T-helper 1 cell (primary cell): ENCODE data around the gene MTNR1B.

Experiments
- DNase-seq, 5 donors: peaks; one replicate each; pipeline ENCODE4 v3.0.0-alpha.2; 2012 to 2020
- total RNA-seq, 4 donors: gene quantifications; one replicate each; lab custom pipeline; 2026; lab: John Stamatoyannopoulos, UW

The MTNR1B gene
- total RNA-seq: 0 reads per million in 4 donors

- no peak for DNase-seq
Observed at GRCh38 chr11:92969634-92970347, at the start of gene MTNR1B. MTNR1B (plus strand) TSS chr11:92969651; CDS start chr11:92969726, 75 bp downstream.

DNA sequence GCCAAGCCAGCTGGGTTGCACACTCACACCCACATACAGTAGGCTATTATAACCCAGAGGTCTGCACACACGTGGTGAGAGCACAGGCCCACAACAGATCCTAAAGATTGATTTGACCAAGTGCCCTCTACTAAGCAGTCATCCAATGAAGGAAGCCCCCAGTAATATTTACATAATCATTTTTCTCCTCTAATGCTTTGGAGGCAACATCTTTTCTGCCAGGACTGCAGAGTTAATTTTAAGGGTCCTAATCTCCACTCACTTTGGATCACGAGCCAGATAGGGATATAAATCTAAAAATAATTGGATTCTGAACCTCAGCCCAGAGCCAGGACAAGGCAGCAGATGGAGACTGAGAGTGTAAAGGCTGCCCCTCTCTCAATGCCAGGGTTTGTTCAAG lies 49.1 kb upstream of the MTNR1B start:
- no peak for DNase-seq

GRCh38 chr11:92922731-92923130 lies 46.7 kb upstream of the MTNR1B start:
- no peak for DNase-seq

- no peak for DNase-seq
Observed at GRCh38 chr11:92929246-92929645, 40.2 kb upstream of the MTNR1B start.

DNA sequence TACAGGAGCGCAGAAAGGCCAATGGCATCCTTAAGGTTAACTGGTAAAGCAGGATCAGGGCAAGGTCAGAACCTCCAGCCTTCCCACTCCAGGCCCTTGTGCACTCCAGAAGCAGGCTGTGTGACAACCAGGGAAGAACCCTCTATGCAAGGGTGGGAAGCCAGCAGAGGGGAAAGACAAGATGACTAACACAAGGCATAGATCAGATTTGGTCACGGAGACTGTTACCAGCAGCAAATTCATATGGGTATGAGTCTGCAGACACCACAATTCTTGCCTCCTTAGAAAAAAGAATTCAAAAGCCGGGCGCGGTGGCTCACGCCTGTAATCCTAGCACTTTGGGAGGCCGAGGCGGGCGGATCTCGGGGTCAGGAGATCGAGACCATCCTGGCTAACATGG lies 39.8 kb upstream of the MTNR1B start:
- no peak for DNase-seq

GRCh38 chr11:92931746-92932422 lies 37.6 kb upstream of the MTNR1B start:
- no peak for DNase-seq

- DNase-seq: no peak
Observed at GRCh38 chr11:92939305-92939704, 30.1 kb upstream of the MTNR1B start.

- peak in 1 of 5 donors; percentile 12 for DNase-seq
Observed at GRCh38 chr11:92941676-92942571, 27.5 kb upstream of the MTNR1B start.

DNA sequence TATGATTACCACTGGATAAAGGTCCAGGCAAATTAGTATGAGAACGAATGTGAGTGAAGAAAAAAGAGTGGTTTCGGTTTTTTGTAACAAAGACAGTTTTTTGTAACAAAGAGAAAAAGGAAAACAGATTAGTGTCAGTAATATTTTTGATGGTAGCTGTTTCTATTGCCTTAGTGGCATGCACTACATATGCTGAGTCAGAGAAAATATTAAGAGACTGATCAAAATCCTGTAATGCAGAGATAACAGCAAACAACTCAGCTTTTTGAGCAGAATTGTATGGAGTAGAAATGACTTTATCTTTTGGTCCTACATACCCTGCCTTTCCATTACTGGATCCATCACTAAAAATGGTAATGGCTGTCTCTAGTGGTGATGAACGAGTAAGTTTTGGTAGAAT lies 22.7 kb upstream of the MTNR1B start:
- DNase-seq: no peak

DNA sequence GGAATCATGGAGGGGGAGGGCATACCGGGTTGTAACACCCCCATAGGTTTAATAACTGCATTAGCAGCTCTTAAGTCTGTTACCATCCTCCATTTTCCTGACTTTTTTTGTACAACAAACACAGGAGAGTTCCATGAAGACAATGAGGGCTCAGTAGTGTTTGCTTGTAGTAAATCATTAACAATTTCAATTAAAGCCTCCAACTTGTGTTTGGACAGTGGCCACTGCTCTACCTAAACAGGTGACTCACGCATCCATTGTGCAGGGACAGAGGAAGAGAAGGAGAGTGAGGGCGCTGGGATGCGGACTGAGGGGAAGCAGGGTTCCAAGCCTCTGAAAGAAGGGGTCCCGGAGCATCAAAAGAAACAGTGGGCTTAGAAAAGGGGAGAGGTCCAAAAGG lies 21.3 kb upstream of the MTNR1B start:
- DNase-seq: no peak

DNA sequence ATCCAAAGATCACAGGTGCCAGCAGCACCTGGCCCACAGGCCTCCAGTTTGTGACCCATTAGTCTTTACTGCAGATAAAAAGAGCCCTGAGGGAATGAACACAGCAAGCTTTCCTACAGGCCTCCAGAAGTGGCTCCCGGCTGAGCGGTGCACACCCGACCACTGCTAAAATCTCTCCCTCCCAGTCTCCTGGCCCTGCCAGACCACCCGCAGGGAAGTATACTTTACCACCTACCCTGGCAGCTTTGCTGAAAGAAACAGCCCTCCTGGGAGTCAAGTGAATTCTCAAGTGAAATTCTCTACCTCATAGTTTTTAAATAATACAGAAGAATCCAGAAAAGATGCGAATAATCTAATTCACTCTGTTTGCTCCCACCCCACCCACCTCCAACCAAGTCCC lies 15.4 kb upstream of the MTNR1B start:
- DNase-seq: no peak

- DNase-seq: no peak
Observed at GRCh38 chr11:92955860-92956259, 13.6 kb upstream of the MTNR1B start.

GRCh38 chr11:92960886-92961285 lies 8.6 kb upstream of the MTNR1B start:
- no peak for DNase-seq

DNA sequence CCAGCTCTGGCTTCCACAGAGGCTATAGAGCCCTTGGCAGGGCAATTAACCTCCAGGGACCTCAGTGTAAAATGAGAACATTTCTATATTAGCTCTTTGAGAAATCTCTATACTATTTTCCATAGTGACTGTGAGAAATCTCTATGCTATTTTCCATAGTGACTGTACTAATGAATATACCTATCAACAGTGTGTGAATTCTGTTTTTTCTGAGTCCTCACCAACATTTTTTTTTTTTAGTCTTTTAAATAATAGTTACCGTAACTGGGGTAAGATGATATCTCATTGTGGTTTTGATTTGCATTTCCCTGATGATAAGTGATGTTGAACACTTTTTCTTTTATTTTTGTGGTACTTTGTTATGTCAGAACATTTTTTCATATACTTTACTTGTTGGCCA lies 7.0 kb upstream of the MTNR1B start:
- DNase-seq: no peak

- DNase-seq: no peak
Observed at GRCh38 chr11:92964471-92964870, 5.0 kb upstream of the MTNR1B start.

- no peak for DNase-seq
Observed at GRCh38 chr11:92965196-92965595, 4.3 kb upstream of the MTNR1B start.

GRCh38 chr11:92967178-92967577 lies 2.3 kb upstream of the MTNR1B start:
- no peak for DNase-seq

GRCh38 chr11:92967867-92968266 lies 1.6 kb upstream of the MTNR1B start:
- no peak for DNase-seq

DNA sequence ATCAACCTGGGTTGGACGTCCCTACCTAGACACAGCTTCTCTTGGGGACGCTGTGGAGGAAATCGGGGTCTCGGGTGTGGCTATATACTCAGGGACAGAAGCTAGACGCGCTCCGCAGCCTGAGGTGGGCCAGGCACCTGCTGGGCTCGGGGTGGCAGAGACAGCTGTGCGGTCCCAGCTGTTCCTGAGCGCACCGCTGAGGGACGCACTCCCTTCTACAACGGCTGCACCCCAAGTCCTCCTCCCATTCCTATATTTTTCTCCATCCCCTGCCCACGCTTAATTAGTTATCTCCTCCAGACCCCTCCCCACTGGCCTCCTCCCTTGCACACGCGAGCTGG lies 188 bp upstream of the MTNR1B start:
- no peak for DNase-seq

GRCh38 chr11:92972248-92972647 lies 2.8 kb downstream of the MTNR1B start:
- no peak for DNase-seq

GRCh38 chr11:92975285-92975684 lies 5.8 kb downstream of the MTNR1B start:
- no peak for DNase-seq

DNA sequence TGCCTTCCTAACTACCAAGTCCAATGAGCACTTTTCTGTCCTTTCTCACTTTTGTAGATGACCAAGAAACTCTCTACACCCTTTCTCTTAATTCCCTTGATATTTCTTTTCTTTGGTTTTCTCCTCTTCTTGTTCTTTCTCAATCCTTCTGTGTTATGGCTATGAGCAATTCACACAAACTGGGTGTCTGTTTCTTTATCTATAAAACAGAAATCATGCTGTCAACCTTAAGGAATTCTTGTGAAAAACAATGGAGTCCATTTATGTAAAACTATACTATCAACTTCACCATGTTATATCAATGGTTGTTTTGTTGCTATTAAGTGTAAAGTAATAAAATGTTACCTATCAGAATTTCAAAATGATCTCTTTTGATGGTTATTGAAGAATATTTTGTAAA lies 7.2 kb downstream of the MTNR1B start:
- no peak for DNase-seq

GRCh38 chr11:92977401-92977800 lies 8.0 kb downstream of the MTNR1B start:
- no peak for DNase-seq
